Measurements from ENCODE around the gene ZNF684.

Gene ZNF684

GRCh38 chr1:40531381-40532061 lies at the start of gene ZNF684:
Gene ZNF684 (plus strand): TSS chr1:40531637. CDS start chr1:40533167, 1,530 bp downstream.
- TF ChIP-seq CREB1 (IDR thresholded peaks at IDR 0.05; ENCODE audit: low read depth) (peak; percentile 80), TAF1 (IDR thresholded peaks at IDR 0.05; ENCODE audit: low read depth) (peak; percentile 72), ZBTB7A (IDR thresholded peaks at IDR 0.05; ENCODE audit: low read depth) (no peak), MAX (IDR thresholded peaks at IDR 0.05) (peak; percentile 80), USF1 (IDR thresholded peaks at IDR 0.05) (0 out of 2 replicates have a peak, but pooled peaks have one; percentile 34), FOXM1 (IDR thresholded peaks at IDR 0.05; ENCODE audit: borderline replicate concordance, low read depth) (peak; percentile 48; the same call in 1 of the 2 replicates), YY1 (IDR thresholded peaks at IDR 0.05; ENCODE audit: low read depth) (no peak; the same call in none of the 2 replicates), TEAD4 (IDR thresholded peaks at IDR 0.05) (peak; percentile 57; the same call in 1 of the 2 replicates)

- TF ChIP-seq TEAD4 (IDR thresholded peaks at IDR 0.05) (no peak), USF1 (IDR thresholded peaks at IDR 0.05) (peak; percentile 13; the same call in 1 of the 2 replicates)
These were observed 36.0 kb upstream of the ZNF684 start for GRCh38 chr1:40495315-40495903.

- no peak for TF ChIP-seq FOXM1 (IDR thresholded peaks at IDR 0.05; ENCODE audit: borderline replicate concordance, low read depth)
These were observed 23.5 kb upstream of the ZNF684 start for GRCh38 chr1:40507973-40508372.

GRCh38 chr1:40508375-40509341 lies 22.8 kb upstream of the ZNF684 start, which contains the start of gene EXO5:
Gene EXO5 (plus strand): TSS chr1:40508767. CDS start chr1:40514545, 5,778 bp downstream.
- no peak for TF ChIP-seq CEBPB (IDR thresholded peaks at IDR 0.05)
- TF ChIP-seq USF1 (IDR thresholded peaks at IDR 0.05): no peak; the same call in none of the 2 replicates
- no peak for TF ChIP-seq REST (IDR thresholded peaks at IDR 0.05; ENCODE audit: low read depth)
- TF ChIP-seq EGR1 (IDR thresholded peaks at IDR 0.05): peak; percentile 57; the same call in 1 of the 2 replicates
- no peak for TF ChIP-seq EP300 (IDR thresholded peaks at IDR 0.05; ENCODE audit: borderline replicate concordance)
- TF ChIP-seq RAD21 (IDR thresholded peaks at IDR 0.05; ENCODE audit: low read depth): no peak
- 0 out of 2 replicates have a peak, but pooled peaks have one; percentile 18 for TF ChIP-seq NFIC (IDR thresholded peaks at IDR 0.05)
- peak; percentile 91 for TF ChIP-seq TAF1 (IDR thresholded peaks at IDR 0.05; ENCODE audit: low read depth)
- TF ChIP-seq CREB1 (IDR thresholded peaks at IDR 0.05; ENCODE audit: low read depth): no peak; the same call in 1 of the 2 replicates
- peak; percentile 15; the same call in 1 of the 2 replicates for TF ChIP-seq ZBTB7A (IDR thresholded peaks at IDR 0.05; ENCODE audit: low read depth)
- peak; percentile 93 for TF ChIP-seq MAX (IDR thresholded peaks at IDR 0.05)
- peak; percentile 53 for TF ChIP-seq TCF12 (IDR thresholded peaks at IDR 0.05; ENCODE audit: low read depth)
- no peak for TF ChIP-seq TEAD4 (IDR thresholded peaks at IDR 0.05)
- no peak for TF ChIP-seq FOXM1 (IDR thresholded peaks at IDR 0.05; ENCODE audit: borderline replicate concordance, low read depth)
- TF ChIP-seq YY1 (IDR thresholded peaks at IDR 0.05; ENCODE audit: low read depth): peak; percentile 46; the same call in 1 of the 2 replicates

GRCh38 chr1:40519517-40519916 lies 11.9 kb upstream of the ZNF684 start:
- no peak for TF ChIP-seq TCF12 (IDR thresholded peaks at IDR 0.05; ENCODE audit: low read depth)
- TF ChIP-seq EGR1 (IDR thresholded peaks at IDR 0.05): no peak
- no peak for TF ChIP-seq USF1 (IDR thresholded peaks at IDR 0.05)
- no peak for TF ChIP-seq TEAD4 (IDR thresholded peaks at IDR 0.05)
- TF ChIP-seq REST (IDR thresholded peaks at IDR 0.05; ENCODE audit: low read depth): no peak
- no peak for TF ChIP-seq RAD21 (IDR thresholded peaks at IDR 0.05; ENCODE audit: low read depth)
- TF ChIP-seq CEBPB (IDR thresholded peaks at IDR 0.05): no peak
